Karpas-422 (cell line): Measurements from ENCODE around the gene BMP15. TPM values are rescaled to one million over a fixed set of nuclear protein-coding genes. Genes with fewer than 3 reads are reported as not detected.

ENCODE experiments used
- DNase-seq: peaks from one replicate; pipeline ENCODE4 v3.0.0-alpha.2; 2015
- H2AFZ ChIP-seq: fragments of 200-600 bp; sonication (generic); 2 replicates; pipeline ENCODE4 v1.6.1; 2014; ENCODE audit warnings: antibody characterized with exemption, low read length, mixed read lengths
- H3K27ac ChIP-seq: fragments of 200-600 bp; sonication (generic); 2 replicates; pipeline ENCODE4 v1.5.1; 2014; ENCODE audit warnings: mild to moderate bottlenecking, low read length, moderate library complexity
- H3K27me3 ChIP-seq: fragments of 200-600 bp; sonication (generic); 2 replicates; pipeline ENCODE4 v1.6.1; 2014; ENCODE audit warnings: low read length, mixed read lengths
- H3K36me3 ChIP-seq: fragments of 200-600 bp; sonication (generic); 2 replicates; pipeline ENCODE4 v1.6.1; 2014; ENCODE audit warnings: low read length, mixed read lengths; ENCODE audit not compliant: insufficient read depth
- H3K4me1 ChIP-seq: fragments of 200-600 bp; sonication (generic); 2 replicates; pipeline ENCODE4 v1.6.1; 2014; ENCODE audit warnings: mild to moderate bottlenecking, low read length, mixed read lengths
- H3K4me2 ChIP-seq: fragments of 200-600 bp; sonication (generic); 2 replicates; pipeline ENCODE4 v1.6.1; 2014; ENCODE audit warnings: low read length, low read depth, mild to moderate bottlenecking; ENCODE audit not compliant: poor library complexity, severe bottlenecking
- H3K4me3 ChIP-seq: fragments of 200-600 bp; sonication (generic); 2 replicates; pipeline ENCODE4 v1.5.1; 2014; ENCODE audit warnings: mild to moderate bottlenecking, antibody characterized with exemption, low read length, mixed read lengths
- H3K79me2 ChIP-seq: fragments of 200-600 bp; sonication (generic); 2 replicates; pipeline ENCODE4 v1.6.1; 2014; ENCODE audit warnings: mild to moderate bottlenecking, low read length, mixed read lengths
- H3K9ac ChIP-seq: fragments of 200-600 bp; sonication (generic); 2 replicates; pipeline ENCODE4 v1.6.0; 2014; ENCODE audit warnings: low read length
- H3K9me2 ChIP-seq: fragments of 200-600 bp; sonication (generic), shearing (Covaris generic); replicated peaks from 2 replicates; pipeline ENCODE4 v1.6.0; 2014; ENCODE audit warnings: mild to moderate bottlenecking, low read length, moderate library complexity; ENCODE audit not compliant: insufficient read depth
- H3K9me3 ChIP-seq: fragments of 300-700, 200-600 bp; sonication (generic); 2 replicates; pipeline ENCODE4 v1.6.1; 2014; ENCODE audit warnings: low read length, mixed read lengths
- H4K20me1 ChIP-seq: fragments of 200-600 bp; sonication (generic); 2 replicates; pipeline ENCODE4 v1.6.1; 2014; ENCODE audit warnings: mild to moderate bottlenecking, antibody characterized with exemption, low read length, low read depth; ENCODE audit not compliant: insufficient read depth
- total RNA-seq: library from RNA; depleted of rRNA; stranded (reverse); fragments of >200 nt; shearing (Covaris generic); gene quantifications from 2 replicates; pipeline ENCODE4 v1.2.3, GENCODE V29; 2014; ENCODE audit warnings: low replicate concordance; rRNA removed

Gene BMP15
- not detected in 2 replicates for total RNA-seq

DNA sequence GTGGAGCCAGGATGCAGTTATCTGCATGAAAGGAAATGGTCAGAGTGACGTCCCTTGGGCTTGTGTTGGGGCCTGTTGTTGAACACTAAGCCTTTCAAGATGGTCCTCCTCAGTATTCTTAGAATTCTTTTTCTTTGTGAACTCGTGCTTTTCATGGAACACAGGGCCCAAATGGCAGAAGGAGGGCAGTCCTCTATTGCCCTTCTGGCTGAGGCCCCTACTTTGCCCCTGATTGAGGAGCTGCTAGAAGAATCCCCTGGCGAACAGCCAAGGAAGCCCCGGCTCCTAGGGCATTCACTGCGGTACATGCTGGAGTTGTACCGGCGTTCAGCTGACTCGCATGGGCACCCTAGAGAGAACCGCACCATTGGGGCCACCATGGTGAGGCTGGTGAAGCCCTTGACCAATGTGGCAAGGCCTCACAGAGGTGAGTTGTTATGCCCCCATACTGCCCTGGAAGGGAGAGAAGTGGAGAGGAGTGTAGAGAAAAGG, at the start of gene BMP15:
Gene BMP15, plus strand, starts transcription at position 51 of the 492 bp plus-strand sequence. Its CDS starts 49 bp downstream, at position 100.
- Histone ChIP-seq H2AFZ (no peak within 1 kb of the TSS), H4K20me1 (no peaks in the 10 kb centered on the region), H3K4me3 (no peak within 1 kb of the TSS), H3K9me2 (no peaks in the 10 kb centered on the region), H3K36me3 (no peaks in the 10 kb centered on the region), H3K9ac (no peak within 1 kb of the TSS), H3K27ac (no peak within 1 kb of the TSS), H3K4me2 (no peak within 1 kb of the TSS), H3K79me2 (no peaks in the 10 kb centered on the region), H3K9me3 (no peaks in the 10 kb centered on the region), H3K27me3 (no peaks in the 10 kb centered on the region), H3K4me1 (no peaks in the 10 kb centered on the region)
- DNase-seq, result no peak

- Histone ChIP-seq H3K4me2 (no peak overlapping the region), H3K79me2 (no peaks in the 10 kb centered on the region), H3K9ac (no peak overlapping the region), H4K20me1 (no peaks in the 10 kb centered on the region), H3K27ac (no peak overlapping the region), H3K4me3 (no peak overlapping the region), H2AFZ (no peak overlapping the region), H3K9me2 (no peaks in the 10 kb centered on the region), H3K36me3 (no peaks in the 10 kb centered on the region), H3K9me3 (no peaks in the 10 kb centered on the region), H3K4me1 (no peaks in the 10 kb centered on the region), H3K27me3 (no peaks in the 10 kb centered on the region)
- no peak for DNase-seq
Measured at GRCh38 chrX:50863471-50863870, 47.1 kb upstream of the BMP15 start.

- no peaks in the 10 kb centered on the region for H3K79me2 ChIP-seq
- no peaks in the 10 kb centered on the region for H3K27me3 ChIP-seq
- no peak overlapping the region for H2AFZ ChIP-seq
- no peak overlapping the region for H3K27ac ChIP-seq
- no peaks in the 10 kb centered on the region for H3K36me3 ChIP-seq
- no peak overlapping the region for H3K4me3 ChIP-seq
- H3K4me1 ChIP-seq, result no peaks in the 10 kb centered on the region
- no peak for DNase-seq
- H3K9ac ChIP-seq, result no peak overlapping the region
- H3K9me3 ChIP-seq, result no peaks in the 10 kb centered on the region
- no peaks in the 10 kb centered on the region for H3K9me2 ChIP-seq
- H4K20me1 ChIP-seq, result no peaks in the 10 kb centered on the region
- H3K4me2 ChIP-seq, result no peak overlapping the region
Measured at GRCh38 chrX:50865311-50865710, 45.2 kb upstream of the BMP15 start.

GRCh38 chrX:50871922-50872453, 38.5 kb upstream of the BMP15 start:
- Histone ChIP-seq H3K9me2 (no peaks in the 10 kb centered on the region), H3K27me3 (no peaks in the 10 kb centered on the region), H3K9me3 (no peaks in the 10 kb centered on the region), H3K4me2 (no peak overlapping the region), H3K36me3 (no peaks in the 10 kb centered on the region), H3K9ac (no peak overlapping the region), H3K79me2 (no peaks in the 10 kb centered on the region), H4K20me1 (no peaks in the 10 kb centered on the region), H3K4me3 (no peak overlapping the region), H2AFZ (no peak overlapping the region), H3K27ac (no peak overlapping the region), H3K4me1 (no peaks in the 10 kb centered on the region)
- DNase-seq, result no peak

GRCh38 chrX:50874876-50875275, 35.7 kb upstream of the BMP15 start:
- H3K27me3 ChIP-seq, result no peaks in the 10 kb centered on the region
- H3K79me2 ChIP-seq, result no peaks in the 10 kb centered on the region
- no peaks in the 10 kb centered on the region for H3K9me3 ChIP-seq
- H3K27ac ChIP-seq, result no peak overlapping the region
- H4K20me1 ChIP-seq, result no peaks in the 10 kb centered on the region
- no peak for DNase-seq
- H3K36me3 ChIP-seq, result no peaks in the 10 kb centered on the region
- no peak overlapping the region for H3K4me2 ChIP-seq
- no peak overlapping the region for H2AFZ ChIP-seq
- H3K9ac ChIP-seq, result no peak overlapping the region
- no peaks in the 10 kb centered on the region for H3K4me1 ChIP-seq
- no peaks in the 10 kb centered on the region for H3K9me2 ChIP-seq
- H3K4me3 ChIP-seq, result no peak overlapping the region

- Histone ChIP-seq H3K36me3 (no peaks in the 10 kb centered on the region), H4K20me1 (no peaks in the 10 kb centered on the region), H2AFZ (no peak overlapping the region), H3K9ac (no peak overlapping the region), H3K4me1 (no peaks in the 10 kb centered on the region), H3K4me3 (no peak overlapping the region), H3K27ac (no peak overlapping the region), H3K9me2 (no peaks in the 10 kb centered on the region), H3K9me3 (no peaks in the 10 kb centered on the region), H3K27me3 (no peaks in the 10 kb centered on the region), H3K79me2 (no peaks in the 10 kb centered on the region), H3K4me2 (no peak overlapping the region)
- no peak for DNase-seq
Measured at GRCh38 chrX:50876551-50876950, 34.0 kb upstream of the BMP15 start.

GRCh38 chrX:50877310-50877709, 33.2 kb upstream of the BMP15 start:
- no peaks in the 10 kb centered on the region for H3K4me1 ChIP-seq
- H3K4me3 ChIP-seq, result no peak overlapping the region
- no peaks in the 10 kb centered on the region for H3K36me3 ChIP-seq
- no peaks in the 10 kb centered on the region for H4K20me1 ChIP-seq
- H2AFZ ChIP-seq, result no peak overlapping the region
- no peaks in the 10 kb centered on the region for H3K9me2 ChIP-seq
- no peaks in the 10 kb centered on the region for H3K79me2 ChIP-seq
- no peaks in the 10 kb centered on the region for H3K9me3 ChIP-seq
- H3K27ac ChIP-seq, result no peak overlapping the region
- no peak for DNase-seq
- H3K4me2 ChIP-seq, result no peak overlapping the region
- H3K27me3 ChIP-seq, result no peaks in the 10 kb centered on the region
- no peak overlapping the region for H3K9ac ChIP-seq

- peaks cover 6% of the 10 kb centered on the region for H3K4me1 ChIP-seq
- H3K27ac ChIP-seq, result no peak overlapping the region
- H3K9ac ChIP-seq, result no peak overlapping the region
- H3K36me3 ChIP-seq, result no peaks in the 10 kb centered on the region
- H3K9me3 ChIP-seq, result no peaks in the 10 kb centered on the region
- H3K4me2 ChIP-seq, result no peak overlapping the region
- H3K79me2 ChIP-seq, result no peaks in the 10 kb centered on the region
- no peaks in the 10 kb centered on the region for H4K20me1 ChIP-seq
- no peak overlapping the region for H2AFZ ChIP-seq
- DNase-seq, result no peak
- H3K9me2 ChIP-seq, result no peaks in the 10 kb centered on the region
- no peak overlapping the region for H3K4me3 ChIP-seq
- no peaks in the 10 kb centered on the region for H3K27me3 ChIP-seq
Measured at GRCh38 chrX:50881028-50881427, 29.5 kb upstream of the BMP15 start.
